DOHH2 (cell line): Measurements from ENCODE around the gene ERBB2.

ENCODE experiments used
- H3F3A ChIP-seq: fragments of 200-600 bp; sonication (generic), shearing (Covaris generic); 2 replicates; pipeline ENCODE4 v1.6.0; 2016; ENCODE audit warnings: antibody characterized with exemption, mild to moderate bottlenecking; ENCODE audit not compliant: control insufficient read depth, insufficient read depth
- H3K27ac ChIP-seq: fragments of 200-600 bp; sonication (generic); 2 replicates; pipeline ENCODE4 v1.5.1; 2014; ENCODE audit warnings: low read depth, mild to moderate bottlenecking, low read length, moderate library complexity
- H3K27me3 ChIP-seq: fragments of 200-600 bp; sonication (generic); 2 replicates; pipeline ENCODE4 v1.6.1; 2014; ENCODE audit warnings: mild to moderate bottlenecking, low read length, mixed read lengths; ENCODE audit not compliant: control insufficient read depth
- H3K36me3 ChIP-seq: fragments of 200-600 bp; sonication (generic); 2 replicates; pipeline ENCODE4 v1.6.1; 2014; ENCODE audit warnings: mild to moderate bottlenecking, low read length, moderate library complexity, mixed read lengths; ENCODE audit not compliant: control insufficient read depth
- H3K4me1 ChIP-seq: fragments of 200-600 bp; sonication (generic); 2 replicates; pipeline ENCODE4 v1.6.1; 2014; ENCODE audit warnings: mild to moderate bottlenecking, low read length, mixed read lengths; ENCODE audit not compliant: control insufficient read depth
- H3K4me2 ChIP-seq: fragments of 200-600 bp; sonication (generic); 2 replicates; pipeline ENCODE4 v1.6.0; 2014; ENCODE audit warnings: mild to moderate bottlenecking, low read length, moderate library complexity
- H3K4me3 ChIP-seq: fragments of 200-600 bp; sonication (generic); 2 replicates; pipeline ENCODE4 v1.5.1; 2014; ENCODE audit warnings: mild to moderate bottlenecking, low read length, mixed read lengths
- H3K79me2 ChIP-seq: fragments of 200-600 bp; sonication (generic); 2 replicates; pipeline ENCODE4 v1.6.1; 2014; ENCODE audit warnings: mild to moderate bottlenecking, low read length, mixed read lengths; ENCODE audit not compliant: control insufficient read depth
- H3K9me2 ChIP-seq: fragments of 200-600 bp; sonication (generic); replicated peaks from 2 replicates; pipeline ENCODE4 v1.6.1; 2014; ENCODE audit warnings: mild to moderate bottlenecking, low read length, mixed read lengths; ENCODE audit not compliant: control insufficient read depth
- H3K9me3 ChIP-seq: fragments of 200-600 bp; sonication (generic); 2 replicates; pipeline ENCODE4 v1.6.1; 2014; ENCODE audit warnings: antibody characterized with exemption, low read length, mixed read lengths; ENCODE audit not compliant: control insufficient read depth, insufficient read depth
- H4K20me1 ChIP-seq: fragments of 200-600 bp; sonication (generic); 2 replicates; pipeline ENCODE4 v1.6.0; 2014; ENCODE audit warnings: low read depth, mild to moderate bottlenecking, antibody characterized with exemption, low read length, moderate library complexity; ENCODE audit not compliant: control insufficient read depth, insufficient read depth
- EZH2phosphoT487 ChIP-seq: fragments of 200-600 bp; sonication (generic); IDR thresholded peaks from 2 replicates; pipeline ENCODE4 v1.6.1; 2017; ENCODE audit warnings: borderline replicate concordance, mild to moderate bottlenecking, antibody characterized with exemption, low read length, moderate library complexity, mixed read lengths
- TF ChIP-seq, protein P1 (sequence below): fragments of 200-600 bp; sonication (generic); IDR thresholded peaks from one replicate; pipeline ENCODE4 v1.5.1; 2014; ENCODE audit warnings: antibody characterized with exemption, mild to moderate bottlenecking, low read depth, low read length; ENCODE audit not compliant: poor library complexity, severe bottlenecking

ERBB2 gene

DNA sequence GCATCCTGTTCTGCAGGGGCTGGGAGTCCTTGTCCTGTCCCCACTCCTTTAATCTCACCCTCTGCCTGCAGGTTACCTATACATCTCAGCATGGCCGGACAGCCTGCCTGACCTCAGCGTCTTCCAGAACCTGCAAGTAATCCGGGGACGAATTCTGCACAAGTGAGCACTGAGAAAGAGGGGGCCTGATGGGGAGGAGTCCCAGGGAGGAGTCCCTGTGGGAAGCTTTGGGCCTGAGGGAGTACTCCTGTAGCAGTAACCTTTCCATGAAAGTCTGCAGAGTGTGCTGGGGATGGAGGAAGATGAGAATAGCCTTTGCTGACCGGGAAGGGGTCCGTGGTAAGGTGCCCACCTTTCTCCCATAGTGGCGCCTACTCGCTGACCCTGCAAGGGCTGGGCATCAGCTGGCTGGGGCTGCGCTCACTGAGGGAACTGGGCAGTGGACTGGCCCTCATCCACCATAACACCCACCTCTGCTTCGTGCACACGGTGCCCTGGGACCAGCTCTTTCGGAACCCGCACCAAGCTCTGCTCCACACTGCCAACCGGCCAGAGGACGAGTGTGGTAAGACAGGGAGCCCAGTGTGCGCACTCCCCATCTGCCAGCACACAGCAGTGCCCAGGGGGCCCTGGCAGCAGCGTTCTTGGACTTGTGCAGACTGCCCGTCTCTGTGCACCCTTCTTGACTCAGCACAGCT, 15.7 kb downstream of the ERBB2 start:
- Histone ChIP-seq H3K36me3 (no peaks in the 10 kb centered on the region), H3K4me3 (no peak overlapping the region)

DNA sequence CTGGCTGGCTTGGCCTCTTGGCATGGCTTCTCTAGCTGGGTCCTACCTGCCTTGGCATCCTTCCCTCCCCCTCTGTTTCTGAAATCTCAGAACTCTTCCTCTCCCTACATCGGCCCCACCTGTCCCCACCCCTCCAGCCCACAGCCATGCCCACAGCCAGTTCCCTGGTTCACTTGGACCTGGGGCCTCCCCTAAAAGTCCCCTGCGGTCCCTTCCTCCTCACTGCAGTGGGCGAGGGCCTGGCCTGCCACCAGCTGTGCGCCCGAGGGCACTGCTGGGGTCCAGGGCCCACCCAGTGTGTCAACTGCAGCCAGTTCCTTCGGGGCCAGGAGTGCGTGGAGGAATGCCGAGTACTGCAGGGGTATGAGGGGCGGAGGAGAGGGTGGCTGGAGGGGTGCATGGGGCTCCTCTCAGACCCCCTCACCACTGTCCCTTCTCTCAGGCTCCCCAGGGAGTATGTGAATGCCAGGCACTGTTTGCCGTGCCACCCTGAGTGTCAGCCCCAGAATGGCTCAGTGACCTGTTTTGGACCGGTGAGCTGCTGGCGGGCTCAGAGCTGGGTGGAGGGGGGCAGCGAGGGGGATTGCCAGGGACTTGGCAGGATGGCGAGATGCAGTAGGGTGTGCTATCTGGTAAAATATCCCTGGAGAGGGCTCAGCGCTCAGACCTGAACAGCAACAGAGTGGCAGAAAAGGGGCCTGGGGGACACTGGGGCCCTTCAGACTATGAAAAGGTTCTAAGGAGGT, 16.4 kb downstream of the ERBB2 start:
- H3K9me2 ChIP-seq, result no peaks in the 10 kb centered on the region
- no peak overlapping the region for H3K27ac ChIP-seq
- no peaks in the 10 kb centered on the region for H3F3A ChIP-seq
- H3K4me2 ChIP-seq, result no peak overlapping the region
- no peaks in the 10 kb centered on the region for H3K27me3 ChIP-seq
- H3K9me3 ChIP-seq, result no peaks in the 10 kb centered on the region
- TF ChIP-seq, protein P1, sequence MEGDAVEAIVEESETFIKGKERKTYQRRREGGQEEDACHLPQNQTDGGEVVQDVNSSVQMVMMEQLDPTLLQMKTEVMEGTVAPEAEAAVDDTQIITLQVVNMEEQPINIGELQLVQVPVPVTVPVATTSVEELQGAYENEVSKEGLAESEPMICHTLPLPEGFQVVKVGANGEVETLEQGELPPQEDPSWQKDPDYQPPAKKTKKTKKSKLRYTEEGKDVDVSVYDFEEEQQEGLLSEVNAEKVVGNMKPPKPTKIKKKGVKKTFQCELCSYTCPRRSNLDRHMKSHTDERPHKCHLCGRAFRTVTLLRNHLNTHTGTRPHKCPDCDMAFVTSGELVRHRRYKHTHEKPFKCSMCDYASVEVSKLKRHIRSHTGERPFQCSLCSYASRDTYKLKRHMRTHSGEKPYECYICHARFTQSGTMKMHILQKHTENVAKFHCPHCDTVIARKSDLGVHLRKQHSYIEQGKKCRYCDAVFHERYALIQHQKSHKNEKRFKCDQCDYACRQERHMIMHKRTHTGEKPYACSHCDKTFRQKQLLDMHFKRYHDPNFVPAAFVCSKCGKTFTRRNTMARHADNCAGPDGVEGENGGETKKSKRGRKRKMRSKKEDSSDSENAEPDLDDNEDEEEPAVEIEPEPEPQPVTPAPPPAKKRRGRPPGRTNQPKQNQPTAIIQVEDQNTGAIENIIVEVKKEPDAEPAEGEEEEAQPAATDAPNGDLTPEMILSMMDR, result no peak
- TF ChIP-seq EZH2phosphoT487, result no peak
- H3K79me2 ChIP-seq, result no peaks in the 10 kb centered on the region
- no peaks in the 10 kb centered on the region for H4K20me1 ChIP-seq
- H3K4me1 ChIP-seq, result no peaks in the 10 kb centered on the region
- H3K36me3 ChIP-seq, result no peaks in the 10 kb centered on the region
- H3K4me3 ChIP-seq, result no peak overlapping the region

More for the DNA sequence above, 15.7 kb downstream of the ERBB2 start:
- no peak overlapping the region for H3K4me2 ChIP-seq
- H4K20me1 ChIP-seq, result no peaks in the 10 kb centered on the region
- H3K9me2 ChIP-seq, result no peaks in the 10 kb centered on the region
- TF ChIP-seq, protein P1, result no peak
- TF ChIP-seq EZH2phosphoT487, result no peak
- H3K9me3 ChIP-seq, result no peaks in the 10 kb centered on the region
- no peaks in the 10 kb centered on the region for H3F3A ChIP-seq
- no peak overlapping the region for H3K27ac ChIP-seq
- no peaks in the 10 kb centered on the region for H3K79me2 ChIP-seq
- H3K27me3 ChIP-seq, result no peaks in the 10 kb centered on the region
- H3K4me1 ChIP-seq, result no peaks in the 10 kb centered on the region

DNA sequence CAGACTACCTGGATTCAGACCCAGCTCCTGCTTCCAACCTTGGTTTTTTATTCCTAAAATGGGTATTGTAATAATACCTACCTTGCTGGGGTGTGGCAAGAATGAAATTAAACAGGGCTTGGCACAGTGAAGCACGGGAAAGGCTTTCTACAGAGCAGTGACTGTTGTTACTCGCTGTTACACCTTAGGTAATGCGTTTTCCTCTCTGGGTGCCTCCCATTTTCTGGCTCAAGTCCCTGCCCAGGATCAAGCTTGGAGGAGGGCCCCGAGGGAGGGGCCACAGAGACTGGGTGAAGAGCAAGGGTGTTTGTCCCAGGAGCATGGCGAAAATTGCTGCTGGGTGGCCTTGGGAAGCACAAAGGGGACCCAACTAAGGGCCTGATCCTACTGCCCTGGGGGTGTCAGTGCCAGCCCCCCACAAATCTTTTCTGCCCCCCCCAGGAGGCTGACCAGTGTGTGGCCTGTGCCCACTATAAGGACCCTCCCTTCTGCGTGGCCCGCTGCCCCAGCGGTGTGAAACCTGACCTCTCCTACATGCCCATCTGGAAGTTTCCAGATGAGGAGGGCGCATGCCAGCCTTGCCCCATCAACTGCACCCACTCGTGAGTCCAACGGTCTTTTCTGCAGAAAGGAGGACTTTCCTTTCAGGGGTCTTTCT, 17.1 kb downstream of the ERBB2 start:
- Histone ChIP-seq H3K27me3 (no peaks in the 10 kb centered on the region), H3K27ac (no peak overlapping the region), H3F3A (no peaks in the 10 kb centered on the region), H3K4me1 (no peaks in the 10 kb centered on the region), H3K4me3 (no peak overlapping the region), H3K9me2 (no peaks in the 10 kb centered on the region), H4K20me1 (no peaks in the 10 kb centered on the region), H3K4me2 (no peak overlapping the region), H3K36me3 (no peaks in the 10 kb centered on the region), H3K9me3 (no peaks in the 10 kb centered on the region), H3K79me2 (no peaks in the 10 kb centered on the region)
- no peak for TF ChIP-seq EZH2phosphoT487
- TF ChIP-seq, protein P1, result no peak
